GM23248 (cell line): Measurements from ENCODE around the gene CERS2.

ENCODE experiments used
- EZH2 ChIP-seq: fragments of 200-600 bp; sonication (generic); IDR thresholded peaks from 2 replicates; pipeline ENCODE4 v1.6.1; 2018; ENCODE audit warnings: antibody characterized with exemption, mild to moderate bottlenecking; ENCODE audit not compliant: insufficient read depth, poor library complexity, severe bottlenecking
- EZH2phosphoT487 ChIP-seq: fragments of 200-600 bp; sonication (generic); IDR thresholded peaks from 2 replicates; pipeline ENCODE4 v1.6.1; 2018; ENCODE audit warnings: antibody characterized with exemption, moderate library complexity, mild to moderate bottlenecking, low read depth; ENCODE audit not compliant: insufficient read depth

DNA sequence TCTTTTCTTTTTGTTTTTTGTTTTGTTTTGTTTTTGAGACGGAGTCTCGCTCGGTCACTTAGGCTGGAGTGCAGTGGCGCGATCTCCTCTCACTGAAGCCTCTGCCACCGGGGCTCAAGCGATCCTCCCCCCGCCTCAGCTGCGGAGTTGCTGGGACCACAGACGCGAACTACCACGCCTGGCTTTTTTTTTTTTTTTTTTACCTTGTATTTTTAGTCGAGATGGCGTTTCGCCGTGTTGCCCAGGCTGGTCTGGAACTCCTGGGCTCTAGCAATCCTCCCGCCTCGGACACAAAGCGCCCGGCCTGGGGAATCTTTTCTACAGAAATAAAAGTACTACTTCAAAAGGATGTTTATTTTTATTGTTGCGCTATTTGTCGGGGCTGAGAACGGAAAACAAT, 49.6 kb downstream of the CERS2 start:
- TF ChIP-seq EZH2: no peak
- no peak for TF ChIP-seq EZH2phosphoT487
